H9 (cell line): ENCODE data around the gene TXNDC12. TPM values are rescaled to one million over a fixed set of nuclear protein-coding genes. Genes with fewer than 3 reads are reported as not detected.
A peak's percentile ranks its signal among the peaks of the same experiment; 100 is the strongest.

Experiments
- DNase-seq: peaks from one replicate; pipeline ENCODE4 v3.0.0-alpha.2; 2017
- H2AFZ ChIP-seq: one replicate; pipeline ENCODE4 v1.6.1; 2013; ENCODE audit warnings: mild to moderate bottlenecking, low read length, control low read depth, moderate library complexity
- H2AK5ac ChIP-seq: 2 replicates; pipeline ENCODE4 v1.6.1; 2013; ENCODE audit warnings: low read length, control low read depth, mixed read lengths; ENCODE audit not compliant: insufficient read length
- H2BK120ac ChIP-seq: one replicate; pipeline ENCODE4 v1.6.1; 2013; ENCODE audit warnings: low read depth, mild to moderate bottlenecking, low read length, control low read depth, inconsistent platforms; ENCODE audit not compliant: poor library complexity, severe bottlenecking
- H2BK12ac ChIP-seq: 2 replicates; pipeline ENCODE4 v1.6.1; 2013; ENCODE audit warnings: low read length, control low read depth, mixed read lengths, low read depth; ENCODE audit not compliant: insufficient read length
- H2BK15ac ChIP-seq: 2 replicates; pipeline ENCODE4 v1.6.1; 2013; ENCODE audit warnings: low read depth, low read length, control low read depth
- H2BK20ac ChIP-seq: one replicate; pipeline ENCODE4 v1.6.1; 2013; ENCODE audit warnings: low read depth, mild to moderate bottlenecking, low read length, control low read depth, inconsistent platforms; ENCODE audit not compliant: poor library complexity, severe bottlenecking
- H2BK5ac ChIP-seq: 2 replicates; pipeline ENCODE4 v1.6.1; 2013; ENCODE audit warnings: low read length, control low read depth, mixed read lengths; ENCODE audit not compliant: insufficient read length
- H3K14ac ChIP-seq: 2 replicates; pipeline ENCODE4 v1.6.1; 2013; ENCODE audit warnings: low read length, control low read depth; ENCODE audit not compliant: insufficient read depth
- H3K18ac ChIP-seq: 2 replicates; pipeline ENCODE4 v1.6.1; 2013; ENCODE audit warnings: low read depth, mild to moderate bottlenecking, mixed read lengths, low read length, control low read depth; ENCODE audit not compliant: insufficient read length
- H3K23ac ChIP-seq: 2 replicates; pipeline ENCODE4 v1.6.1; 2013; ENCODE audit warnings: low read length, control low read depth, mixed read lengths, low read depth; ENCODE audit not compliant: insufficient read length
- H3K23me2 ChIP-seq: 2 replicates; pipeline ENCODE4 v1.6.1; 2013; ENCODE audit warnings: low read depth, mild to moderate bottlenecking, mixed read lengths, low read length, control low read depth; ENCODE audit not compliant: insufficient read length, poor library complexity, severe bottlenecking
- H3K27ac ChIP-seq: 2 replicates; pipeline ENCODE4 v1.5.1; 2013; ENCODE audit warnings: low read length, control low read depth, mixed read lengths, low read depth; ENCODE audit not compliant: insufficient read length
- H3K27me3 ChIP-seq: 2 replicates; pipeline ENCODE4 v1.6.1; 2013; ENCODE audit warnings: low read length, control low read depth, inconsistent platforms; ENCODE audit not compliant: insufficient read depth
- H3K4ac ChIP-seq: 2 replicates; pipeline ENCODE4 v1.6.1; 2013; ENCODE audit warnings: low read depth, mild to moderate bottlenecking, control low read depth, inconsistent platforms, low read length, moderate library complexity
- H3K4me1 ChIP-seq: 2 replicates; pipeline ENCODE4 v1.6.1; 2013; ENCODE audit warnings: low read length, control low read depth, inconsistent platforms; ENCODE audit not compliant: insufficient read depth
- H3K4me2 ChIP-seq: 2 replicates; pipeline ENCODE4 v1.6.1; 2013; ENCODE audit warnings: low read length, control low read depth, mixed read lengths; ENCODE audit not compliant: insufficient read length, insufficient read depth
- H3K56ac ChIP-seq: 2 replicates; pipeline ENCODE4 v1.6.1; 2013; ENCODE audit warnings: low read depth, mild to moderate bottlenecking, mixed read lengths, low read length, control low read depth; ENCODE audit not compliant: insufficient read length
- H3K79me1 ChIP-seq: 2 replicates; pipeline ENCODE4 v1.6.1; 2013; ENCODE audit warnings: low read depth, mild to moderate bottlenecking, moderate library complexity, low read length, control low read depth, inconsistent platforms; ENCODE audit not compliant: insufficient read depth, poor library complexity, severe bottlenecking
- H3K79me2 ChIP-seq: 2 replicates; pipeline ENCODE4 v1.6.1; 2013; ENCODE audit warnings: low read length, control low read depth, inconsistent platforms; ENCODE audit not compliant: insufficient read depth
- H3K9ac ChIP-seq: 2 replicates; pipeline ENCODE4 v1.6.1; 2013; ENCODE audit warnings: low read length, control low read depth, mixed read lengths; ENCODE audit not compliant: insufficient read length; ENCODE audit errors: extremely low read depth
- H3K9me3 ChIP-seq: one replicate; pipeline ENCODE4 v1.6.1; 2013; ENCODE audit warnings: low read depth, low read length, inconsistent platforms; ENCODE audit not compliant: control insufficient read depth
- H3T11ph ChIP-seq: one replicate; pipeline ENCODE4 v1.6.1; 2013; ENCODE audit warnings: mild to moderate bottlenecking, low read length, control low read depth, inconsistent platforms
- H4K20me1 ChIP-seq: one replicate; pipeline ENCODE4 v1.6.1; 2013; ENCODE audit not compliant: control insufficient read depth, insufficient read length, insufficient read depth
- H4K5ac ChIP-seq: 2 replicates; pipeline ENCODE4 v1.6.1; 2013; ENCODE audit warnings: low read depth, mild to moderate bottlenecking, mixed read lengths, low read length, control low read depth; ENCODE audit not compliant: insufficient read length
- H4K8ac ChIP-seq: replicated peaks from 2 replicates; pipeline ENCODE4 v1.6.1; 2013; ENCODE audit warnings: low read length, control low read depth, mixed read lengths, low read depth; ENCODE audit not compliant: insufficient read length
- H4K91ac ChIP-seq: 2 replicates; pipeline ENCODE4 v1.6.1; 2013; ENCODE audit warnings: low read depth, mild to moderate bottlenecking, moderate library complexity, mixed read lengths, low read length, control low read depth; ENCODE audit not compliant: insufficient read length
- H3K27ac Mint-ChIP-seq, 3 experiments: 2 replicates in 2 of 3; 3 replicates in 1 of 3; pipeline ENCODE4 v1.8.0; 2020 to 2021; ENCODE audit warnings: mixed read lengths in 3 of 3, mild to moderate bottlenecking in 1 of 3, moderate library complexity in 1 of 3
- H3K27me3 Mint-ChIP-seq: 2 replicates; pipeline ENCODE4 v1.8.0; 2021; ENCODE audit warnings: low read depth, mild to moderate bottlenecking, moderate library complexity, mixed read lengths
- H3K36me3 Mint-ChIP-seq, 3 experiments: 2 replicates in 2 of 3; 3 replicates in 1 of 3; pipeline ENCODE4 v1.8.0; 2020 to 2021; ENCODE audit warnings: low read depth in 3 of 3, mixed read lengths in 3 of 3; ENCODE audit not compliant: insufficient read depth in 1 of 3
- H3K4me1 Mint-ChIP-seq, 2 experiments: 2 replicates each; pipeline ENCODE4 v1.8.0; 2020; ENCODE audit warnings: mixed read lengths in 2 of 2
- H3K4me3 Mint-ChIP-seq, 2 experiments: 2 replicates in 1 of 2; 3 replicates in 1 of 2; pipeline ENCODE4 v1.8.0; 2020 to 2021; ENCODE audit warnings: mild to moderate bottlenecking in 2 of 2, mixed read lengths in 2 of 2, moderate library complexity in 1 of 2
- H3K9me3 Mint-ChIP-seq, 2 experiments: 2 replicates in 1 of 2; 3 replicates in 1 of 2; pipeline ENCODE4 v1.8.0; 2020; ENCODE audit warnings: mild to moderate bottlenecking in 2 of 2, mixed read lengths in 2 of 2, moderate library complexity in 1 of 2
- WGBS: extraction: QIAGEN DNeasy Blood & Tissue Kit; methylation state at CpG from one replicate; pipeline ENCODE4 v1.1.7; 2013; ENCODE audit warnings: missing lambda C conversion rate, low lambda C conversion rate, mixed read lengths; ENCODE audit not compliant: insufficient read length; ENCODE audit errors: extremely low coverage; 5-methylcytosine and 5-hydroxymethylcytosine counted together
- total RNA-seq: library from RNA; stranded (reverse); gene quantifications from 2 replicates; pipeline ENCODE4 v1.2.1, GENCODE V29; 2021
- TF ChIP-seq, protein P1 (sequence below): fragments of 200-600 bp; sonication (generic); conservative IDR thresholded peaks from 3 replicates; pipeline ENCODE4 v1.8.0; 2021; ENCODE audit warnings: antibody characterized with exemption, mild to moderate bottlenecking

TXNDC12 gene
- total RNA-seq, 1 experiment from 2014 or later = 82.1 TPM

DNA sequence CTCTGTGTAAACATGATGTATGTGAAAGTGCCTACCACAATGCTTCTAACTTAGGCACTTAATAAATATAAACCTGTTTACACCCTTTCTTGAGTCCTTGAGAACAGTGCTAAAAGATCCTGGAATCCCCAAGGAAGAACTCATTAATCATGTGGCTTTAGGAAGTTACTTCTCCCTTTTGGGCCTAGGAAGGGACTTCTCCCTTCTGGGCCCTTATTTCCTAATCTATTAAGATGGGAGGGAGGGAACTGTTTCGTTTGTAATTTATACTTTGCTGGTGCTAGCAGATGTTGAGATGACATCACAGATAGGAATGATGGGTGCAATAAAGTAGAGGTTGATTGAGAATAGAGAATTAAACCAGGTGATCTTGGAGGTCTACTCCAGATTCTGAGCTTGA lies 2.3 kb upstream of the TXNDC12 start:
- no peaks in the 10 kb centered on the region for H3K9me3 ChIP-seq
- no peak overlapping the region for H2BK20ac ChIP-seq
- TF ChIP-seq, protein P1, sequence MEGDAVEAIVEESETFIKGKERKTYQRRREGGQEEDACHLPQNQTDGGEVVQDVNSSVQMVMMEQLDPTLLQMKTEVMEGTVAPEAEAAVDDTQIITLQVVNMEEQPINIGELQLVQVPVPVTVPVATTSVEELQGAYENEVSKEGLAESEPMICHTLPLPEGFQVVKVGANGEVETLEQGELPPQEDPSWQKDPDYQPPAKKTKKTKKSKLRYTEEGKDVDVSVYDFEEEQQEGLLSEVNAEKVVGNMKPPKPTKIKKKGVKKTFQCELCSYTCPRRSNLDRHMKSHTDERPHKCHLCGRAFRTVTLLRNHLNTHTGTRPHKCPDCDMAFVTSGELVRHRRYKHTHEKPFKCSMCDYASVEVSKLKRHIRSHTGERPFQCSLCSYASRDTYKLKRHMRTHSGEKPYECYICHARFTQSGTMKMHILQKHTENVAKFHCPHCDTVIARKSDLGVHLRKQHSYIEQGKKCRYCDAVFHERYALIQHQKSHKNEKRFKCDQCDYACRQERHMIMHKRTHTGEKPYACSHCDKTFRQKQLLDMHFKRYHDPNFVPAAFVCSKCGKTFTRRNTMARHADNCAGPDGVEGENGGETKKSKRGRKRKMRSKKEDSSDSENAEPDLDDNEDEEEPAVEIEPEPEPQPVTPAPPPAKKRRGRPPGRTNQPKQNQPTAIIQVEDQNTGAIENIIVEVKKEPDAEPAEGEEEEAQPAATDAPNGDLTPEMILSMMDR = no peak
- H3K79me2 ChIP-seq = peaks cover 29% of the 10 kb centered on the region; the same call in 1 of the 2 replicates
- no peaks in the 10 kb centered on the region for H3K79me1 ChIP-seq
- no peak overlapping the region for H2BK5ac ChIP-seq
- peak overlapping the region; percentile 76 for H3K9ac ChIP-seq
- no peak overlapping the region for H2BK120ac ChIP-seq
- H3K4me3 Mint-ChIP-seq = peak overlapping the region; percentile 99 to 100
- peak overlapping the region; percentile 83 for H3K4me2 ChIP-seq
- H2AFZ ChIP-seq = no peak overlapping the region
- no CpG with 5 or more reads among the region's 1 CpG for WGBS
- no peak overlapping the region for H3K23ac ChIP-seq
- H3K27me3 ChIP-seq = no peaks in the 10 kb centered on the region
- H3K14ac ChIP-seq = no peak overlapping the region
- H3K27ac Mint-ChIP-seq = peak overlapping the region; percentile 97 to 100 (median 98)
- H3K27me3 Mint-ChIP-seq = no peaks in the 10 kb centered on the region
- no peak overlapping the region for H2BK12ac ChIP-seq
- H3K4me1 ChIP-seq = no peaks in the 10 kb centered on the region
- no peaks in the 10 kb centered on the region; a peak in 1 of 5 replicates for H3K9me3 Mint-ChIP-seq
- no peak overlapping the region for H4K8ac ChIP-seq
- H2BK15ac ChIP-seq = no peak overlapping the region
- no peak overlapping the region for H4K91ac ChIP-seq
- H4K5ac ChIP-seq = no peak overlapping the region
- H3K56ac ChIP-seq = no peak overlapping the region
- H3K36me3 Mint-ChIP-seq = peaks cover 18 to 54% (median 42%) of the 10 kb centered on the region in 3 experiments
- no peak overlapping the region for H3K18ac ChIP-seq
- DNase-seq = no peak
- peaks cover 25 to 28% of the 10 kb centered on the region in 2 experiments for H3K4me1 Mint-ChIP-seq
- no peak overlapping the region for H3T11ph ChIP-seq
- no peaks in the 10 kb centered on the region for H4K20me1 ChIP-seq
- no peak overlapping the region for H2AK5ac ChIP-seq
- H3K27ac ChIP-seq = peak overlapping the region; percentile 19
- no peak overlapping the region for H3K4ac ChIP-seq
- peaks cover 10% of the 10 kb centered on the region for H3K23me2 ChIP-seq
